Epithelial cell of alveolus of lung (primary cell): ENCODE measurements around the gene CHIT1. TPM values are rescaled to one million over a fixed set of nuclear protein-coding genes. Genes with fewer than 3 reads are reported as not detected.

Source experiments
- total RNA-seq: library from RNA; depleted of rRNA; stranded (reverse); fragments of >200 nt; gene quantifications from 2 replicates; pipeline ENCODE4 v1.2.1, GENCODE V29; 2015

The CHIT1 gene
- total RNA-seq = not detected in 2 replicates

DNA sequence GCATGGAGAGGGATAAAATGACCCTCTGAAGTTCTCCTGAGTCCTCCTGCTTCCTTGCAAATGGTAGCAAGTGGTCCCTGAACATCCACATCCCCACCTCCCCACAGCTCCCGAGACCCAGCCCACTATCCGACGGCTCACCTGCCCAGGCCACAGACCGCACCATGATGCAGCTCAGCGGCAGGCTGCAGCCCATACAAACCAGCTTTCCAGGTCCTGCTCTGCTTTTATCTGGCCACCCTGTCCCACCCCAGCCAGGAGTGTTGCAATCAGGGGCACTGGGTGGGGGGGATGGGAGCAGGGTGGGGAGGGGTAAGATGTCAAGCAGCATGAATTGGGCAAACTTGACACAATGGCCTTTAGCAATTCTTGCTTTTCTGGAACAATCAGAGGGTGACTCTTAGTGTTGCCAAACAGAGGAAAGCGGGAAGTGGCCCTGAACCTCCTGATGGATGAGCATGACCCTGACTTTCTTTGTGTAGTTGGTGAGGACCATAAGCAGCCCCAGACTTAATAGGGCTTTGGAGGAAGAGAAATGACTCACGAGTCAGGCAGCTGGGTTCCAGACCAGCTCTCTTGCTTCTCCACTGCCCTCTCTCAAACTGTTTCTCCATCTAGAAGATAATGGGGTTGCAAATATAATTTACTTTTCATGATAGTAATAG, at the start of gene CHIT1:
TSS of gene CHIT1 (minus strand) at position 203 of the 665 bp plus-strand sequence. CDS start at position 166, 37 bp downstream.

DNA sequence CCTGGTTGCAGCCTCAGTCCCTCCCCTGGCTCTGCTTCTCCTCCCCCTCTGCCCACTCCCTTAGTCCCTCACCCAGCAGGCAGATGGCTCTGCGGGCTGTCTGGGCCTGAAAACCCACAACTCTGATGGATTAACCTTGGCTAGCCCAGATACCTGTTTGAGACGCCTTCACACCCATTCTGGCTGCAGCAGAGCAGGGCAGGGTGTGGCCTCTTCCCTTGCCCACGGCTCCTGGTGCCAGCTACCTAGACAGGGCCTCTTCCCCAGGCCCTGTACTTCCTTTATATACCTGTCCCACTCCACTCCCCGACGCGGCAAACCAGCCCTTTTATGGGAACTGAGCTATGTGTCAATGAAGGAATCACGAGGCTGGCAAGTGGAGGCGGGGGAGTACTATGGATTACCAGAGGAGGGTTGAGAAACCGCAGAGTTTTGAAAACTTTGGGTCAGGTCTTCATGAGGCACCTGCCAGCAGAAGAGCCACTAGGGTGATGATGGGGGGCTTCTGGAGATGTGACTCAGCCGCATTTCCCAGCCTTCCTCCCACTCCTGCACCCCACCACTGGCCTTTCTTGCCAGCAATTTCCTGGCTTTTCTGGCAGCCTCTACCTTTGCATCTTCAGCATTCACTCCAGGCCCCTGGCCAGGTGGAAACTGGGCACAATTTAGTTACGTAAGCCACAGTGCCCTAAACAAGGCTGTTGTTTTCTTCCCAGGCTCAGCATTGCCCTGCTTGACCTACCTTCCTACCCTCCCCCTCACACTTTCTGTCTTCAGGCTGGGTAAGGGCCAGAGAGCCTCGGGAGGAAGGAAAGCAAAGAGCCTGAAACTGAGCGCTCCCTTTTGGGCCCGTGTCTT, 42.8 kb downstream of the CHIT1 start, which contains the start of gene CHI3L1:
TSS of gene CHI3L1 (minus strand) at position 259 of the 858 bp plus-strand sequence. CDS start at position 178, 81 bp downstream.

DNA sequence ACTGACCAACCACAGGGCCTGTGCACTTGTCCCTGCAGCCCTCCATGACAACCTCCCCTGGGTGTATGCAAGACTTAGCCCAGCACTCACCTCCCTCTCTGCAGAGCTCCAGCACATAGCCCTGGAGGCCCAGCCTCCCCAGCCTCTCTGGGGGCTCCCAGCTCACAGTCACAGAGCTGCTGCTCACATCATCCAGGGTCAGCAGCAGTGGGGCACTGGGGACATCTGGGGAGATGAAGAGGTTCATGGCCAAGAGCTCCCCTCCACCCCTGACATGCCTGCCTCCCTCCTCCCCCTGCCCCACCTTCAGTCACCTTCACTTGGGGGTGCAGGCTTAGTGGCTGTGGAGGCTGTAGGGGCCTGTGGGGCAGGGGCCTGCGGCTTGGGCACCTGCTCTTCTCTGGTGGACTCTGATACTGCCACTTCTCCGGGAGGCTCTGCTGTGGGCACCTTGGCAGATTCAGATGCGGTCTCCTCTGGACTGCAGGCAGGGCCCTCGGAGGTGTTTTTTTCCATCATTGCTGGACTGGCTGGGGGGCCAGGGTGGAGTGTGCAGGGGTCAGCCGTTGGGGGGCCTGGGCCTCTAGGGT, 54.1 kb downstream of the CHIT1 start, which contains the start of gene MYBPH:
TSS of gene MYBPH (minus strand) at position 590 of the 590 bp plus-strand sequence. CDS start at position 519, 71 bp downstream.

Other genes starting within 250 kb of the CHIT1 start
- 48.2 and 71.4 TPM in 2 replicates for gene TMEM183A, start 222.3 kb downstream of the CHIT1 start, total RNA-seq
- gene PPFIA4, start 203.2 kb downstream of the CHIT1 start, total RNA-seq = 0.65 and 12.5 TPM in 2 replicates
- gene MYOG, start 143.7 kb downstream of the CHIT1 start, total RNA-seq = 22.8 TPM in 1 of 2 replicates, not detected in the other
- 0.48 and 0.52 TPM in 2 replicates for gene ADORA1, start 101.9 kb downstream of the CHIT1 start, total RNA-seq
- gene MYBPH, start 53.8 kb downstream of the CHIT1 start, total RNA-seq = 8.5 TPM in 1 of 2 replicates, not detected in the other
- gene CHI3L1, start 43.0 kb downstream of the CHIT1 start, total RNA-seq = 1.8 TPM in 1 of 2 replicates, not detected in the other
- 10.2 and 11.0 TPM in 2 replicates for gene BTG2, start 75.8 kb upstream of the CHIT1 start, total RNA-seq
- 4.7 and 18.1 TPM in 2 replicates for gene FMOD, start 121.4 kb upstream of the CHIT1 start, total RNA-seq
- under 0.01 TPM in 2 replicates for gene PRELP, start 246.1 kb upstream of the CHIT1 start, total RNA-seq